Measurements from ENCODE around the gene EMP3. TPM values are rescaled to one million over a fixed set of nuclear protein-coding genes. Genes with fewer than 3 reads are reported as not detected.
A peak's percentile ranks its signal among the peaks of the same experiment; 100 is the strongest.

The EMP3 gene
- total and polyA plus RNA-seq, 2 experiments from 2014 or later, result 68.4 to 381 TPM

DNA sequence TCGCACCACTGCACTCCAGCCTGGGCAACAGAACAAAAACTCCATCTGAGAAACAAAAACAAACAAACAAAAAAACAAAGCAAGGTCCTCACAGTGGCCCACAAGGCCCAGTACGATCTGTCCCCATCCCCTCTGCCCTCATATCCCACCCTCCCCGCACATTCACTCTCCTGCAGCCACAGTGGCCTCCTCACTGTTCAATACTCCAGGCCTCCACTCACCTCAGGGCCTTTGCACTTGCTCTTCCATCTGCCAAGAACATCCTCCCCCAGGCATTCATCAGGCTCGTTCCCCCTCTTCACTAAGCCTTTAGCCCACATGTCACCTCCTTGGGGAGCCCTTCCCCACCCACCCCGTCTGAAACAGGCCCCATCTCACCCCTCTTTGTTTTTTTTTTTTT is 33.8 kb downstream of the EMP3 start:
- H3K36me3 ChIP-seq (replicated peaks; ENCODE audit: insufficient read depth, low read depth), result no peaks in the 10 kb centered on the region
- H3K27me3 ChIP-seq, result no peaks in the 10 kb centered on the region
- no peaks in the 10 kb centered on the region for H3K79me2 ChIP-seq
- no peak for DNase-seq (ENCODE audit: low spot score)
- no peaks in the 10 kb centered on the region for H3K9me3 ChIP-seq (ENCODE audit: low read depth)
- WGBS (ENCODE audit: low lambda C conversion rate, missing lambda C conversion rate), result 96% methylated on average over 4 of the region's 5 CpGs
- H3K4me2 ChIP-seq, result no peak overlapping the region
- no peak overlapping the region for H2AFZ ChIP-seq
- H3K4me1 ChIP-seq (ENCODE audit: insufficient read depth), result peaks cover 3% of the 10 kb centered on the region
- H3K27ac ChIP-seq, result no peak overlapping the region
- no peaks in the 10 kb centered on the region for H4K20me1 ChIP-seq (ENCODE audit: insufficient read depth, poor library complexity, severe bottlenecking)
- H3K4me3 ChIP-seq, result no peak overlapping the region
- H3K9me2 ChIP-seq (replicated peaks; ENCODE audit: insufficient read depth), result no peaks in the 10 kb centered on the region
- TF ChIP-seq, protein P1, sequence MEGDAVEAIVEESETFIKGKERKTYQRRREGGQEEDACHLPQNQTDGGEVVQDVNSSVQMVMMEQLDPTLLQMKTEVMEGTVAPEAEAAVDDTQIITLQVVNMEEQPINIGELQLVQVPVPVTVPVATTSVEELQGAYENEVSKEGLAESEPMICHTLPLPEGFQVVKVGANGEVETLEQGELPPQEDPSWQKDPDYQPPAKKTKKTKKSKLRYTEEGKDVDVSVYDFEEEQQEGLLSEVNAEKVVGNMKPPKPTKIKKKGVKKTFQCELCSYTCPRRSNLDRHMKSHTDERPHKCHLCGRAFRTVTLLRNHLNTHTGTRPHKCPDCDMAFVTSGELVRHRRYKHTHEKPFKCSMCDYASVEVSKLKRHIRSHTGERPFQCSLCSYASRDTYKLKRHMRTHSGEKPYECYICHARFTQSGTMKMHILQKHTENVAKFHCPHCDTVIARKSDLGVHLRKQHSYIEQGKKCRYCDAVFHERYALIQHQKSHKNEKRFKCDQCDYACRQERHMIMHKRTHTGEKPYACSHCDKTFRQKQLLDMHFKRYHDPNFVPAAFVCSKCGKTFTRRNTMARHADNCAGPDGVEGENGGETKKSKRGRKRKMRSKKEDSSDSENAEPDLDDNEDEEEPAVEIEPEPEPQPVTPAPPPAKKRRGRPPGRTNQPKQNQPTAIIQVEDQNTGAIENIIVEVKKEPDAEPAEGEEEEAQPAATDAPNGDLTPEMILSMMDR (IDR thresholded peaks at IDR 0.05; ENCODE audit: poor library complexity), result no peak
- TF ChIP-seq EZH2phosphoT487 (IDR thresholded peaks at IDR 0.05; ENCODE audit: low read depth, severe bottlenecking, unreplicated experiment), result no peak
- TF ChIP-seq EZH2 (IDR thresholded peaks at IDR 0.05; ENCODE audit: borderline replicate concordance), result no peak

DNA sequence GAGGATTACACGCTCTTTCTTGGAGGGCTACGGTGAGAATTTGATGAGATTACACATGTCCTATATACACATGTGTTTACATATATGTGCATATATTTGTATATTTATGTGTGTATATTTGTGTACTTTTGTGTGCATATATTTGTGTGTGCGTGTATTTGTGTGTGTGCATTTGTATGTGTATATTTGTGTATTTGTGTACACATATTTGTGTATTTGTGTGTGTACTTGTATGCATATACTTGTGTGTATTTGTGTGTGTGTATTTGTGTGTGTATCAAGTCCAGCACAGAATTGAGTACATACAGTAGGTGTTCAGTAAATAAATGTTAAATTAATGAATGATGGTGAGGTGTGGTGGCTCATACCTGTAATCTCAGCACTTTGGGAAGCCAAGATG is 36.6 kb downstream of the EMP3 start:
- DNase-seq (ENCODE audit: low spot score), result no peak
- H3K4me2 ChIP-seq, result no peak overlapping the region
- H3K4me1 ChIP-seq (ENCODE audit: insufficient read depth), result no peaks in the 10 kb centered on the region
- no peaks in the 10 kb centered on the region for H3K36me3 ChIP-seq (replicated peaks; ENCODE audit: insufficient read depth, low read depth)
- TF ChIP-seq, protein P1 (IDR thresholded peaks at IDR 0.05; ENCODE audit: poor library complexity), result no peak
- TF ChIP-seq EZH2phosphoT487 (IDR thresholded peaks at IDR 0.05; ENCODE audit: low read depth, severe bottlenecking, unreplicated experiment) (no peak), EZH2 (IDR thresholded peaks at IDR 0.05; ENCODE audit: borderline replicate concordance) (no peak)
- H3K79me2 ChIP-seq, result no peaks in the 10 kb centered on the region
- H3K9me3 ChIP-seq (ENCODE audit: low read depth), result no peaks in the 10 kb centered on the region
- no peak overlapping the region for H3K4me3 ChIP-seq
- no peaks in the 10 kb centered on the region for H4K20me1 ChIP-seq (ENCODE audit: insufficient read depth, poor library complexity, severe bottlenecking)
- no peaks in the 10 kb centered on the region for H3K9me2 ChIP-seq (replicated peaks; ENCODE audit: insufficient read depth)
- no peak overlapping the region for H3K27ac ChIP-seq
- WGBS (ENCODE audit: low lambda C conversion rate, missing lambda C conversion rate), result 98% methylated on average over 3 of the region's 3 CpGs
- H2AFZ ChIP-seq, result no peak overlapping the region
- H3K27me3 ChIP-seq, result no peaks in the 10 kb centered on the region

DNA sequence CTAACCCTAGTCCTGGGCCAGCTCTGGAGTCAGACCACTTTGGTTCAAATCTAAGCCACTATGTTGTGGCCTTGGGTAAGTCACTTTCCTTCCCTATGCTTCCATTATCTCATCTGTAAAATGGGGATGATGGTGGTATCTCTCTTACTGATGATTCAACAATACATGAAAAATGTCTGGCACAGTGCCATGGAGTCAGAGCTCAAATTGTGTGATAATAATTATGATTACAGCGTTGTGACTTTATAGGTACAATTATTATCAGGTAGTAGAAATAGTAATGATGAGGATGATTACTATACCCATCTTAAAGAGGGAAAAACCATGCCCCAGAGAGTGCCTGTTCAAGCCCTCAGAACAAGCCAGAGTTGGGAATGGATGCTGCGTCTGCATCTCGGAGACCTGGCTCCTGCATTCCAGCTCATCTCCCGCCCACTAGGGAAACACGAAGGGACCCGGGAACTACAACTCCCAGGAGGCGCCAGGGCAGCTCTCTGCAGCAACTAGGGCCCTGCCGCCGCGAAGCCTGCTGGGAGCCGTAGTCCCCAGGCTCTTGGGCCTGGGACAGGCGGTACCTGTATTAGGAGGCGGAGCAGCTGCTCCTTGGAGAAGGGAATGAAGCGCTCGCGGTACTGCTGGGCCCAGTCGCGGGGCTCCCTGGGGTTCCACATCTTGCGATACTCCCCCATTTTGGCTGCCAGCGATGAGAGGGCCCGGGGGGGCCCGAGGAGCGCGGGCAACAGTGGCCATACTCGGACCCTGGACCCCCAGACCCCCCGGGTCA is 37.6 kb downstream of the EMP3 start:
- Histone ChIP-seq H3K9me2 (replicated peaks; ENCODE audit: insufficient read depth) (no peaks in the 10 kb centered on the region), H3K27ac (peak overlapping the region; percentile 82), H3K4me2 (peak overlapping the region; percentile 83), H3K9me3 (ENCODE audit: low read depth) (no peaks in the 10 kb centered on the region), H4K20me1 (ENCODE audit: insufficient read depth, poor library complexity, severe bottlenecking) (no peaks in the 10 kb centered on the region), H3K4me1 (ENCODE audit: insufficient read depth) (no peaks in the 10 kb centered on the region), H3K4me3 (peak overlapping the region; percentile 8), H3K36me3 (replicated peaks; ENCODE audit: insufficient read depth, low read depth) (no peaks in the 10 kb centered on the region), H3K27me3 (no peaks in the 10 kb centered on the region), H2AFZ (peak overlapping the region; percentile 69), H3K79me2 (no peaks in the 10 kb centered on the region)
- WGBS (ENCODE audit: low lambda C conversion rate, missing lambda C conversion rate), result 6% methylated on average over 23 of the region's 26 CpGs
- TF ChIP-seq EZH2 (IDR thresholded peaks at IDR 0.05; ENCODE audit: borderline replicate concordance) (no peak), EZH2phosphoT487 (IDR thresholded peaks at IDR 0.05; ENCODE audit: low read depth, severe bottlenecking, unreplicated experiment) (no peak)
- TF ChIP-seq, protein P1 (IDR thresholded peaks at IDR 0.05; ENCODE audit: poor library complexity), result no peak
- peak; percentile 97 for DNase-seq (ENCODE audit: low spot score)
